Omental fat pad (tissue), 4 donors: ENCODE results near the gene ZSCAN5A. TPM values are rescaled to one million over a fixed set of nuclear protein-coding genes. Genes with fewer than 3 reads are reported as not detected.
"Not testable (repeated sequence)": the region's sequence is repeated elsewhere in the genome, so short reads cannot be mapped to it uniquely, and the experiment has no call there.

Source experiments
- ATAC-seq: fragments of 150-250 bp; one replicate; pipeline ENCODE4 v1.9.1; 2016; ENCODE audit warnings: mild to moderate bottlenecking, moderate library complexity; ENCODE audit not compliant: low FRiP score
- DNase-seq: peaks from one replicate; pipeline ENCODE4 v3.0.0-alpha.2; 2019; ENCODE audit warnings: low spot score
- CTCF ChIP-seq, 3 donors: fragments of 450-650 bp; IDR thresholded peaks; one replicate each; pipeline ENCODE4 v1.5.1; 2016 to 2017; ENCODE audit warnings: antibody characterized with exemption in 3 of 3, mild to moderate bottlenecking in 3 of 3, moderate library complexity in 2 of 3
- total RNA-seq, 4 donors: library from RNA; depleted of rRNA; stranded (reverse); fragments of >200 nt; gene quantifications; one replicate each; pipeline ENCODE4 v1.1.0, GENCODE V29; 2016

The ZSCAN5A gene
- total RNA-seq, 4 donors from 2014 or later: 5.9 to 10.3 (median 8.2) TPM

GRCh38 chr19:56348289-56348877, 33.7 kb upstream of the ZSCAN5A start:
- ATAC-seq: no peak
- no peak for TF ChIP-seq CTCF (IDR thresholded peaks at IDR 0.05)
- DNase-seq: no peak

GRCh38 chr19:56347163-56347778, 32.6 kb upstream of the ZSCAN5A start:
- DNase-seq: no peak
- no peak for TF ChIP-seq CTCF (IDR thresholded peaks at IDR 0.05)
- ATAC-seq: no peak

GRCh38 chr19:56341948-56342347, 27.3 kb upstream of the ZSCAN5A start:
- no peak for TF ChIP-seq CTCF (IDR thresholded peaks at IDR 0.05)
- ATAC-seq (no peak), DNase-seq (no peak)

GRCh38 chr19:56339031-56339430, 24.4 kb upstream of the ZSCAN5A start:
- not testable (repeated sequence) for DNase-seq, ATAC-seq

- not testable (repeated sequence) for ATAC-seq, DNase-seq
These were observed 22.4 kb upstream of the ZSCAN5A start for GRCh38 chr19:56337077-56337476.

GRCh38 chr19:56335371-56335770, 20.7 kb upstream of the ZSCAN5A start:
- DNase-seq, ATAC-seq: not testable (repeated sequence)

GRCh38 chr19:56333506-56333905, 18.9 kb upstream of the ZSCAN5A start:
- no peak for ATAC-seq
- DNase-seq: no peak

GRCh38 chr19:56332695-56333094, 18.1 kb upstream of the ZSCAN5A start:
- TF ChIP-seq CTCF (IDR thresholded peaks at IDR 0.05): no peak
- DNase-seq (no peak), ATAC-seq (no peak)

More at GRCh38 chr19:56333506-56333905, 18.9 kb upstream of the ZSCAN5A start:
- no peak for TF ChIP-seq CTCF (IDR thresholded peaks at IDR 0.05)
